HG03378 (cell line): ENCODE measurements around the gene ZNF362.

Source experiments
- ATAC-seq: cut with Tn5 transposase; IDR thresholded peaks from one replicate; pipeline ENCODE4 v1.9.1; 2021; ENCODE audit warnings: mild to moderate bottlenecking, moderate library complexity; ENCODE audit not compliant: unreplicated experiment

The ZNF362 gene

GRCh38 chr1:33323663-33324477 lies 67.6 kb downstream of the ZNF362 start:
- no peak for ATAC-seq

DNA sequence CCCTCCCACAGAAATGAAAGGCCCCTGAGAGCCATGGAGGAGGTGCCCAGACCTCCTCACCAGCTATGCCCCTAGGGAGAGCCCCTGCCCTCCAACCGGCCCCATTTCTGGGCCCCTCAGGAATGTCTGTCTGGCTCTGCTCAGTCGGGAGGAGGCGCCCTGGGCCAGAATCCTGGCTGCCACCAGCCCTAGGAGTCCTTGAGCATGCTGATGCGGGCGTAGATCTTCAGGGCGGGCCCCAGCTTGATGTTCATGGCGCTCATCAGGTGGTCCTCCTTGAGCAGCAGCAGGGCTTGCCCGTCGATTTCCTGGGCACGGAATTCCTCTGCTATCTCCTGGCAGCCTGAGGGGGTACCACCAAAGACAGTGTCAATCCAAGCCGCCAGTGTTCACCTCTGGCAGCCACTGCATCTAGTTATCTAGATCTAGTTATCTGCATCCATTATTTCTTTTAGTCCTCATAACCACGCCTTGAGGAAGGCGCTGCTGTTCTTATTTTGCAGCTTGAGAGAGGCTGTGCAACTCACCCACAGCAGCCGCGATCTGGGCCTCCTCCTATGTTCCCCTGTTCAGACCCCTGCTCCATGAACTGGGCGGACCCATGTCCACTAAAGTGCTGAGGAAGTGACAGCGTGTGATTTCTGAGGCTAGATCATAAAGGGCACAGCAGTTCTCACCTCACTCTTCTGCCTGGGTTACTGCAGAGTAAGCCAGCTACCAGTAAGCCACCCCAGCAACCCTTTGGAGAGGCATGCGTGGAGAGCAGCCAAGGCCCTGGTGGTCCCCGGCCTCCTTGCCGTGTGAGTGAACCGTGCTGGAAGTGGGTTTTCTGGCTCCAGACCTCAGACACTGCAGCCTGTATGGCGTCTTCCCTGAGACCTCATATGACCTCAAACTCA lies 68.6 kb downstream of the ZNF362 start:
- ATAC-seq, result no peak

GRCh38 chr1:33326785-33327184 lies 70.5 kb downstream of the ZNF362 start:
- no peak for ATAC-seq

DNA sequence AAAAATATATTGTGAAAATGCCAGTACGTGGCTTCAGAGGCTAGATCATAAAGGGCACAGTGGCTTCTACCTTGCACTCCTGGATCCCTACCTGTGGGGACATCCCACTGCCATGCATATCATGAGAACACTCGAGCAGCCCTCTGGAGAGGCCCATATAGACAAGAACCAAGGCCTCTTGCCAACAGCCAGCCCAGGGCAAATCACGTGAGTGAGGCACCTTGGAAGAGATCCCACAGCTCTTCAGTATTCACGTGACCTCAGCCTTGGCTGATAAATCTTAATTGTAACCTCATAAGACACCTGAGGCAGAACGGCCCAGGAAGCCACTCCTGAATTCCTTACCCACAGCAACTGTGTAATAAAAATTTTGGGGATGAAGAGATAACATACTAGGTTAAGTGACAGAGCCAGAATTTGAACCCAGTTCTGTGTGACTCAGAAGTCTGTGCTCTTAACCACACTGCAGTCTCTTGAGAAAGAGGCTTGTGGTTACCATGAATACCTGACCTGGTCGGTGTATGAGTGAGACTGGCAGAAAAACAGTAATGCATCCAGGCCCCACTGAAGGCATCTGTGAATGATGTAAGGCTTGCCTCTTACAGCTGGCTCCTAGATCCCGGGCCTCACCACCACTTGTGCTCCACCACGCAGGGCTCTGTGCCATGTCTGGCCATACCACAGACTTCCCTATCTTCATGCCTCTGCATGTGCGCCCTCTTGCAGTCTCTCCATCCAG lies 71.5 kb downstream of the ZNF362 start:
- ATAC-seq, result no peak

DNA sequence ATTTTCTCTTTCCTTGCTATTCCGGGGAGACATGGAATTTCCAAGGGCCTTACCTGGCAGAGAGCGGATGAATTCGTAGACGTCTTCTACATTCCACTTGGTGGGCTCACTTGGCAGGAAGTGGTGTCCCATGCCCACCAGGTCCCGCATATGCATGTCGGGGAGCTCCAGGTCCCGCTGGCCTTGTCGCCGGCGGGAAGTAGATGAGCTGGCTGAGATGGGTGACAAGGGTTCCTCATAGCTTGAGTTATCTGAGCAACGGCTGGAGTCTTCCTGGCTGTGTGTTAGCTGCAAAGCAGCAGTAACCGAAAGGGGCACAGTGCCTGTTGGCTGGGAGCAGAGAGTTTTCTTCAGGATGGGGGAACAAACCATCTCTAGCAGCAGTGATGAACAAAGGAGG lies 72.5 kb downstream of the ZNF362 start:
- no peak for ATAC-seq

- ATAC-seq, result no peak
Measured at GRCh38 chr1:33329600-33330305, 73.5 kb downstream of the ZNF362 start.

- ATAC-seq, result no peak
Measured at GRCh38 chr1:33330361-33330890, 74.1 kb downstream of the ZNF362 start.

GRCh38 chr1:33330906-33331305 lies 74.6 kb downstream of the ZNF362 start:
- ATAC-seq, result no peak

- ATAC-seq, result no peak
Measured at GRCh38 chr1:33331444-33332356, 75.4 kb downstream of the ZNF362 start.

DNA sequence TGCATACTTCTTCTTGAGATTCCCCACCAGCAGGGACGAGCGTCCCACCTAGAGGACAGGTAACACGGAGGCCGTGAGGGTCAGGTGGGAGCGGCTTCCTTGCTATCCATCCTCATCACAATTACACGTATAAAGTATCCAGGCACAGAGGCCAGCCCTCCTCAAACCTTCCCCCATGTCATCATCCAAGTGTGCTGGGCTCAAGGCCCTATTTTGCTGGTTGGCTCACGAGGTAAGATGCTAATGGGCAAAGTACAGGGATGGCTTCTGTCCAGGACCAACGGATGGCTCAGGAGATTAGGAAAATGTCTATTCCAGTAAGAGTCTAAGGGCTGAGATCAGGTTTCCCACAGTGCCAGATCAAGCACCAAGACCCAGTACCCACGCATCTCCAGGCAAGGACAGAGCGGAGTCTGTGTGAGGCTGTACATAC lies 76.1 kb downstream of the ZNF362 start:
- no peak for ATAC-seq

- no peak for ATAC-seq
Measured at GRCh38 chr1:33332881-33333280, 76.6 kb downstream of the ZNF362 start.

- no peak for ATAC-seq
Measured at GRCh38 chr1:33334081-33334552, 77.8 kb downstream of the ZNF362 start.

DNA sequence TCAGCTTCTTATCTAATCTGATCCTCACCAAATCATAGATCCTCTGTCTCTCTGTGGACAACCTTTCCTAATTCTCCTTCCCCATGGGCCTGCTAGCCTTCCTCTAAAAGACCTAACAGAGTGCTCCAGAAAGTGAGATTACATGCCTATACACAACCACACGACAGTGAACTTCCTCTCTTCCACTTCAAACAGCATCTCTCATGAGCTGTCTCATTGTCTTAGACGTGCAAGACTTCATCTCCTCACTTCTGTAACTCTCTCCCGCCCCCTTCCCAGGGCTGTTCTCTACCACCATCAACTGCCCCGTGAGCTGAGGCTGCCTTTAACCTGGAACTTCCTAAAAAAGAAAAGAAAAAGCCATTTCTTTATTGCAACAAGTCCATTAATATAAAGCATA lies 78.7 kb downstream of the ZNF362 start:
- ATAC-seq, result no peak

GRCh38 chr1:33336580-33336979 lies 80.3 kb downstream of the ZNF362 start:
- ATAC-seq, result no peak

DNA sequence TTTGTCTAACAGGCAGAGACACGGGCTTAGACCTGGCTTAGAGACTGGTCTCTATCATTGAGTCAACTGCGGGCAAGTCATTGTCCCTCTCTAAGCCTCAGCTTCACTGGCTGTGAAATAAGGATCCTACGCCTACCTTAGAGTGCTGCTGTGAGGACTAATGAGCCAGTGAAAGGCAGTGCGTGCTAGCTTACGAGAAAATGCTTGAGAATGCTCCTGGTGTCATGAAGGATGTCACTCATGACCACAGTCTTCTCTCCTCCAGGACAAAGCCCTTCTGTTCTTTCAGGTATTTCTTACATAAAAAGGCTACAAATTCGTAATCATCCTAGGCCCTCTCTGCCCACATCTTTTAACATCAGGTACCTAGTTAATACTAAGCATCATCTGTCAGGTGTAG lies 81.1 kb downstream of the ZNF362 start:
- no peak for ATAC-seq

- ATAC-seq, result no peak
Measured at GRCh38 chr1:33338048-33338439, 81.8 kb downstream of the ZNF362 start.

- no peak for ATAC-seq
Measured at GRCh38 chr1:33338440-33339211, 82.3 kb downstream of the ZNF362 start.

GRCh38 chr1:33339413-33339812 lies 83.1 kb downstream of the ZNF362 start:
- ATAC-seq, result no peak
